DMS153 (cell line): ENCODE data around the gene UPK3B.
"Not testable (repeated sequence)": the region's sequence is repeated elsewhere in the genome, so short reads cannot be mapped to it uniquely, and the experiment has no call there.

ENCODE experiments used
- DNase-seq: peaks from one replicate; lab custom pipeline; 2025; lab: John Stamatoyannopoulos, UW

Gene UPK3B

GRCh38 chr7:76492139-76492538 is 18.2 kb upstream of the UPK3B start:
- DNase-seq: not testable (repeated sequence)

- DNase-seq: not testable (repeated sequence)
Observed at GRCh38 chr7:76495717-76496116, 14.6 kb upstream of the UPK3B start.

- not testable (repeated sequence) for DNase-seq
Observed at GRCh38 chr7:76497918-76498582, 12.3 kb upstream of the UPK3B start.

- DNase-seq: not testable (repeated sequence)
Observed at GRCh38 chr7:76498583-76499200, 11.7 kb upstream of the UPK3B start.

GRCh38 chr7:76499201-76499923 is 11.0 kb upstream of the UPK3B start:
- not testable (repeated sequence) for DNase-seq

- not testable (repeated sequence) for DNase-seq
Observed at GRCh38 chr7:76499924-76500241, 10.5 kb upstream of the UPK3B start.

- not testable (repeated sequence) for DNase-seq
Observed at GRCh38 chr7:76502224-76502623, 8.1 kb upstream of the UPK3B start.

- not testable (repeated sequence) for DNase-seq
Observed at GRCh38 chr7:76502836-76503235, 7.5 kb upstream of the UPK3B start.

GRCh38 chr7:76503244-76503643 is 7.1 kb upstream of the UPK3B start:
- not testable (repeated sequence) for DNase-seq

GRCh38 chr7:76504351-76505167 is 5.8 kb upstream of the UPK3B start:
- DNase-seq: not testable (repeated sequence)

- DNase-seq: no peak
Observed at GRCh38 chr7:76505168-76506080, 4.9 kb upstream of the UPK3B start.

GRCh38 chr7:76506081-76506440 is 4.3 kb upstream of the UPK3B start:
- no peak for DNase-seq

- DNase-seq: not testable (repeated sequence)
Observed at GRCh38 chr7:76506643-76507042, 3.7 kb upstream of the UPK3B start.

- no peak for DNase-seq
Observed at GRCh38 chr7:76507723-76508406, 2.5 kb upstream of the UPK3B start.

- not testable (repeated sequence) for DNase-seq
Observed at GRCh38 chr7:76511200-76511910, 1.0 kb downstream of the UPK3B start.

GRCh38 chr7:76511911-76512885 is 1.8 kb downstream of the UPK3B start:
- not testable (repeated sequence) for DNase-seq

GRCh38 chr7:76512941-76513816 is 2.8 kb downstream of the UPK3B start:
- no peak for DNase-seq
